ENCODE results near the gene TTLL6. TPM values are rescaled to one million over a fixed set of nuclear protein-coding genes. Genes with fewer than 3 reads are reported as not detected.

Gene TTLL6
- total RNA-seq, 1 experiment from 2014 or later = 2.4 TPM

- Histone ChIP-seq H3K27me3 (ENCODE audit: insufficient read depth, low read length) (no peaks in the 10 kb centered on the region), H3K4me2 (ENCODE audit: insufficient read depth, insufficient read length, low read length) (no peak overlapping the region), H3K56ac (ENCODE audit: insufficient read length, low read depth, low read length) (no peak overlapping the region), H3T11ph (ENCODE audit: low read length) (no peak overlapping the region), H2BK120ac (ENCODE audit: low read depth, low read length, poor library complexity, severe bottlenecking) (no peak overlapping the region), H3K79me1 (ENCODE audit: insufficient read depth, low read depth, low read length, poor library complexity, severe bottlenecking) (no peaks in the 10 kb centered on the region), H3K9ac (ENCODE audit: extremely low read depth, insufficient read length, low read length) (no peak overlapping the region), H2AFZ (ENCODE audit: low read length) (no peak overlapping the region), H2BK12ac (ENCODE audit: insufficient read length, low read depth, low read length) (no peak overlapping the region), H4K20me1 (ENCODE audit: control insufficient read depth, insufficient read depth, insufficient read length) (no peaks in the 10 kb centered on the region), H3K27ac (ENCODE audit: insufficient read length, low read depth, low read length) (no peak overlapping the region), H3K18ac (ENCODE audit: insufficient read length, low read depth, low read length) (no peak overlapping the region), H3K9me3 (ENCODE audit: control insufficient read depth, low read depth, low read length) (no peaks in the 10 kb centered on the region), H3K23me2 (ENCODE audit: insufficient read length, low read depth, low read length, poor library complexity, severe bottlenecking) (no peaks in the 10 kb centered on the region), H3K14ac (ENCODE audit: insufficient read depth, low read length) (no peak overlapping the region), H3K4ac (ENCODE audit: low read depth, low read length) (no peak overlapping the region), H4K8ac (replicated peaks; ENCODE audit: insufficient read length, low read depth, low read length) (no peak overlapping the region), H3K4me1 (ENCODE audit: insufficient read depth, low read length) (no peaks in the 10 kb centered on the region), H4K91ac (ENCODE audit: insufficient read length, low read depth, low read length) (no peak overlapping the region), H2BK5ac (ENCODE audit: insufficient read length, low read length) (no peak overlapping the region), H4K5ac (ENCODE audit: insufficient read length, low read depth, low read length) (no peak overlapping the region), H3K23ac (ENCODE audit: insufficient read length, low read depth, low read length) (no peak overlapping the region), H3K79me2 (ENCODE audit: insufficient read depth, low read length) (no peaks in the 10 kb centered on the region), H2BK15ac (ENCODE audit: low read depth, low read length) (no peak overlapping the region), H2BK20ac (ENCODE audit: low read depth, low read length, poor library complexity, severe bottlenecking) (no peak overlapping the region), H2AK5ac (ENCODE audit: insufficient read length, low read length) (no peak overlapping the region)
- Mint-ChIP-seq H3K4me3 (no peak overlapping the region), H3K4me1 (no peaks in the 10 kb centered on the region), H3K9me3 (peaks cover 5 to 6% of the 10 kb centered on the region in 2 experiments; a peak in 2 of 5 replicates), H3K27ac (no peak overlapping the region), H3K36me3 (ENCODE audit: insufficient read depth in 1 of 3, low read depth in 3 of 3) (no peaks in the 10 kb centered on the region; a peak in 1 of 7 replicates), H3K27me3 (ENCODE audit: low read depth) (peaks cover 71% of the 10 kb centered on the region)
- TF ChIP-seq CTCF (conservative IDR thresholded peaks at IDR 0.05) = no peak
- no peak for DNase-seq
Measured at GRCh38 chr17:48776602-48777001, 40.4 kb downstream of the TTLL6 start.

Data from H9 (cell line).